EL (cell line): ENCODE measurements around the gene TRAF3.
"Not testable (repeated sequence)": the region's sequence is repeated elsewhere in the genome, so short reads cannot be mapped to it uniquely, and the experiment has no call there.

Experiments used
- DNase-seq: peaks from one replicate; pipeline ENCODE4 v3.0.0-alpha.2; 2016

TRAF3 gene

DNA sequence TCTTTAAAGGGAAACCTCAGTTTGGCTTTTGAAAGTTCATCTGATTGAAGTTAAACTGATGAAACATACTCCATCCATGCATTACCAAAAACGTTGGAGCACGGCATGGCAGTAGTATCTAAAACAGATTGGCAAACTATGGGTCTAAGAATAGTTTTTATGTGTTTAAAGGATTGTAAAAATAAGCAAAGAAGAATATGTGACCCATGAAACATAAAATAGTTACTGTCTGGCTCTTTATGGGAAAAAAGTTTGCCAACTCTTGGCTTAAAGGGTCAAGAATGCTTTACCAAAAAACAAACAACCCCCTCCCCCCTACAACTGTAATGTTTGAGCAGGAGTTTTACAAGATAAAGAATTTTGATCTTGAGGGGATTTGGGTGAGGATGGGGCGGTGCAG lies 32.6 kb downstream of the TRAF3 start:
- no peak for DNase-seq

DNA sequence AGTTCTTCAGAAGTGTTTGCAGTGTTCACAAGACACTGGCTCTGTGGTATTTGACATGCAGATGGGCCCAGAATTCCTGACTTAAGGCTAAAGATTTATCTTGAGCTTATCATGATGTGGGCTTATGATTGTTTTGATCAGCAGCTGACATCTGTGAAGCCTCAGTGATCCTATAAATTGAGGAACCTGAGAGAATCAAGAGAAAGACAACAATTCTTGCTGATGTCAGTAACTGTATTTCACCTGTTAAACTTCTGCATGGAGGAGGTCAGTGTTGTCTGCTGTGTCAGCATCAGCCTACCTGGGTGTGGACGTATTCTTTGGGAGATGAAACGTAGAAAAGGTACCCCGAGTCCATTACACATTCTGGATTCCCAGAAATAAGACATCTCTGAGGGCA lies 33.3 kb downstream of the TRAF3 start:
- no peak for DNase-seq

DNA sequence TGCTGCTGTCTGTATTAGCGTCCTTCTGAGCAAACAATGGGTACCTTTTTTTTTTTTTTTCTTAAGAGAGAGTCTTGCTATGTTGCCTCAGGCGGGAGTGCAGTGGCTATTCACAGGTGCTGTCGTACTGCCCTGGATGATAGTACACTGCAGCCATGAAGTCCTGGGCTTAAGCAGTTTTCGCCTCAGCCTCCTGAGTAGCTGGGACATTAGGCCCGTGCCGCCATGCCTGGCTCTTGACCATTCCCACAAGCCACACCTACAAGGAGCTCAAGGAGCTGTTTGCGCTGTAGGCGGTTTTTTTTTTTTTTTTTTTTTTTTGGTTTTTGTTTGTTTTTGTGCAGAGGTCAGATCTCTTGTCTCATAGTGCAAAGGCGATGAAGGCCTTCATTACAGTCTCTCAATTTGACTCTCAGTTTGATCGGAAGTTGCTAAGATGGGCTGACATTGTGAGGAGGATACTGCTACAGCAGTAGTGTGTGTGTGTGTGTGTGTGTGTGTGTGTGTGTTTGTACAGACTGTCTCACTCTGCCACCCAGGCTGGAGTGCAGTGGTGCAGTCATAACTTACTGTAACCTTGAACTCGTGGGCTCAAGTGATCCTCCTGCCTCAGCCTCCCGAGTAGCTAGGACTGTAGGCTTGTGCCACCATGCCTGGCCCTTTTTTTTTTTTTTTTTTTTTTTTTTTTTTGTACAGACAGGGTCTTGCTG lies 34.2 kb downstream of the TRAF3 start:
- no peak for DNase-seq

DNA sequence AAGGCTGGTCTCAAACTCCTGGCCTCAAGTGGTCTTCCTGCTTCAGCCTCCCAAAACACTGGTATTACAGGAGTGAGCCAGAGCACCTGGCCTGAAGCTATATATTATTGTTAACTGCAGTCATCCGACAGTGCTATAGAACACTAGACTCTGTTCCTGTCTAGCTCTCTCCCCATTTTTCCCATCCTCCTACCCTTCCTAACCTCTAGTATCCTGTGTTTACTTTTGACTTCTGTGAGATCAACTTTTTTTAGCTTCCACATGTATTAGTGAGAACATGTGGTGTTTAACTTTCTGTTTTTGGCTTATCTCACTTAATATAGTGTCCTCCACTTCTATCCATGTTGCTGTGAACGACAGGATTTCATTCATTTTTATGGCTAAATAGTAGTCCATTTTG lies 34.7 kb downstream of the TRAF3 start:
- DNase-seq = no peak

DNA sequence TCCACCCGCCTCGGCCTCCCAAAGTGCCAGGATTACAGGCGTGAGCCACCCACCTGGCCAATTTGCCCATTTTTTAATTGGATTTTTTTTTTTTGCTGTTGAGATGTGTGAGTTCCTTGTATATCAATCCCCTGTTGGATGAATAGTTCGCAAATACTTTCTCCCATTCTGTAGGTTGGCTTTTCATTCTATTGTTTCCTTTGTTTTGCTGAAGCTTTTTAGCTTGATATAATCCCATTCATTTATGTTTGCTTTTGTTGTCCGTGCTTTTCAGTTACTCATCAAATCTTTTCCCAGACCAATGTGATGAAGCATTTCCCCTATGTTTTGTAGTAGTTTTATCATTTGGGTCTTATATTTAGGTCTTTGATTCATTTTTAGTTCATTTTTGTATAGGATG lies 36.4 kb downstream of the TRAF3 start:
- no peak for DNase-seq

DNA sequence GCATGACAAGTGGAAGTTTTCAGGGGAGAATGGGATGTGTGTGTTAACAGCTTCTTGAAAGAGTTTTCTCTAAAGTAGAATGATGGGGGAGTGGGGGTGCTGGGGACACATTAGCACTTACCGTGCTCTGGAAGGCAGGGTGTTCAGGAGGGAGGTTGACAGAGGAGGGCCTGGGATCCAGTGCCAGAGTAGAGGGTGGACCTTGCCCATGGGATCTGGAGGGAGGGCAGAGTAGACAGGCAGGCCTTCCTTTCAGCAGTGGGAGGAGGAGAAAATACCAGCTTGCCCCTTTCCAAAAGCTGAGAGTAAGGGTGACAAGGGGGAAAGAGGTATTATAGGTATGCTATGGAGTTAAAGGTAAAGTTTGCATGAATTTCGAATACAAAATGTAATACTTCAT lies 40.1 kb downstream of the TRAF3 start:
- no peak for DNase-seq

DNA sequence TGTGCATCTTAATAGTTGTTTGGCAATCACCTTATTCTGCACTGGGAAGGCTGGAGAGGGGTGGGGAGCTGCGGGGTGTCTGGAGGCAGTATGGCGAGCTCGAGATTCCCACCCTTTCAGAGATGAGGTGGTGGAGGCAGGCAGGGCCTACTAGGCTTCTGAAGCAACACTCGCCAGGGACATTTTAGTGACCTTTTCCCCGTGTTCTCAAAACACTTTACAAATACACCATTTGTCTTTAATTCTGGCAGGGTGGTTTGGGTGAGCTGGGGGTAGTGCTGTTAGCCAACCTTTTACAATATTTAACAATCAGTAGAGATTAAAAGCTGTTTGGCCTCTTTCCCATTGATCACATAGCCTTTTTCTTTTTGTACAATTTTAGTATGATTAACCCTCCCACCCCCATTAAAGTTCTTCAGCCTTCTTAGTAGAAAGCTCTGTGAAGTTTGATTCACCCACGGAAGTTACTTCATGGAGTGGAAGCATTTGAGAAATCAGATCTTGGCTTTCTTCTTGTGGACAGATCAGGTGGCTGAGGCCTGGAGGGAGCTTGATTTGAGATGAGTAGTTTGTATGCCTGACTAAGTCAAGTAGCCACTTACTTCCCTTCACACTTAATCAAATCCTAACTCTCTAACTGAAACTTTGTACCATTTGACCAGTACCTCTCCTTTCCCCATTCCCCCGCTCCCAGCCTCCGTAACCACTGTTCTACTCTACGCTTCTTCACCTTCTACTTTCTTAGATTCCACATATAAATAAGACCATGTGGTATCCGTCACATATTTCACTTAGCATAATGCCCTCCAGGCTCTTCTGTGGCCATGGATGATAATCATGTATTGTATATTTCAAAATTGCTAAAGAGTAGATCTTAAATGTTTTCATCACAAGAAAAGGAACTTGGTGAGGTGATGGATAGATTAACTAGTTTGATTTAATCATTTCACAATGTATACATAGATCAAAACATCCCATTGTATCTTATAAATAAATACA lies 41.0 kb downstream of the TRAF3 start:
- DNase-seq = no peak

DNA sequence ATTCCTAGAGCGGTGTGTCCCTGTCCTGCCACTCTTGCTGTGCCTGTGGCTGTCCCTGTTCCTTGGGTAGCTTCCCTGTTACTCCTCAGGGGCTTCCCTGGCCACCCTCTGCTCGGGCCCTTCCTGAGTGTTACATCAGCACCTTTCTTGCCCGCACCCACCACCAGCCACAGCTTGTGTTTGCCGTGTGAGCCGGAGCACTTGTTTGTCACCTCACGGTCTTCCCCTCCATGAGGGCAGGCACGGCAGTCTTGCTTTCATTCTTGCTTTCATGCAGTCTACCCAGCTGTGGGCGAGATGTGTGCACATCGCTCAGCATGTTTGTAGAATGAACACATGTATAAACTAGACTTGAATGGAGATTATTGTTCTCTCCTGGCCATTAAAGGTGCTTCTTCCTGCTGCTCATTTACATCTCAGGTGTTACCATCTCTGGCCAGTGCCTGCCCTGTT lies 42.0 kb downstream of the TRAF3 start:
- no peak for DNase-seq

DNA sequence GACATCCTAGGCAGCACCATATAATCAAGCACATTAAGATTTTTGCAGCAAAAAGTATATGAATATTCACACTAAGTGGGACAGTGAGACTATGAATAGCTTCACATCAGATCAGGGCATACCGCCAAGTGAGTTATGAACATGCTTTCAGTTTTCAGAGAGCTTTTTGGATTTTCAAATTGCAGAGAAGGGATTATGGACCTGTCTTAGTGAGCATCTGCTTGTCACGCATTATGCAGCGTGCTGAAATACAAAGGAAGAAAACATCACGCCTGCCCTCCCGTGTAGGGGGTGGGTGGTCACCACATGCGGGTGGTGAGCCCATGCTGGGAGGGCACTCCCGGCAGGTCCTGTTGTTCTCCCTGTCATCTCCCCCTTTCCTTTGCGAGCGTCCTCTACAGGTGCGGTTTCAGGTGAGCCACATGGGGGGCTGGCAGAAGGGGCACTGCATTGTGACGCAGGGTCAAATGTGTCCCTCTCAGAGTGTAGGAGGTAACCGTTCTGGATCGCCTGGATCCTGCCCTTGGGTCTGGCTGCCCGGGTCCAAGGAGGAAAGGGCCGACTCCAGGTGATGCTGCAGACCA lies 42.6 kb downstream of the TRAF3 start:
- no peak for DNase-seq

DNA sequence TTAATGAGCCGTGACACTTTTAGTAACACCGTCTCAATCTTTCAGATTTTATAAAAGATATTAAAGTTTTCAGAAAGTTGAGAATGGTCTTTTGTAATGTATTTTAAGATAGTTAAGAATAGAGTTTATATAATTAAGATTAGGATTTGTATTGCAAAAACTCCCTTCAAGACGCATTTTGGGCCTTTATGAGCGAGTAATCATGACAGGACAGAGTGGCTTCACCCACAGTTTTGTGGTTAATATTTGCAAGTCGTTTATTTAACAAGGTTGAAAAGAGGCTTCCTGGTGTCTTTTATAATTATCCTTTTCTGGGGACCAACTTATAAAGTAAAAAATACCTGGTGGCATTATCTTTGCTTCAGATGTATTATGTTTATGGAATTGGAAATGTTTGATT lies 44.0 kb downstream of the TRAF3 start:
- no peak for DNase-seq

DNA sequence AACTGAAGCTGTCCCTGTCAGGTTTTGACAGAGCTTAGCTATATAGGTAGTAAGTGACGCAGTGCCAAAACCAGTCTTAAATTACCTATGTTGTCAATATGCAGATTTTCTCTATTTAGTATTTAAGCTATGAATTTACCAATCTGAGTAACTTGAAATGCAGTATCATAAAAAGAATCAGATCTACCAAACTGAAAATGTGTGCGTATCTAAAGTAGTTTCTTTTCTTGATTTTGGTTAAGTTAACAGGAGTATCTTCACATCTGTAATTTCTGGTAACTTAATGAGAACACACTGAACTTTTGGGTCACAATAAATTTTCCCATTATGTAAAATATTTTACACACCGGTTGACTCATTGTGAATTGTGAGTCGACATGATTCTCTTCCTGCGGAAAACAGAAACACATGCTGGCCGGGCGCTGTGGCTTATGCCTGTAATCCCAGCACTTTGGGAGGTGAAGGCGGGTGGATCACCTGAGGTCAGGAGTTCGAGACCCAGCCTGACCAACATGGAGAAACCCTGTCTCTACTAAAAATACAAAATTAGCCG lies 45.1 kb downstream of the TRAF3 start:
- no peak for DNase-seq

DNA sequence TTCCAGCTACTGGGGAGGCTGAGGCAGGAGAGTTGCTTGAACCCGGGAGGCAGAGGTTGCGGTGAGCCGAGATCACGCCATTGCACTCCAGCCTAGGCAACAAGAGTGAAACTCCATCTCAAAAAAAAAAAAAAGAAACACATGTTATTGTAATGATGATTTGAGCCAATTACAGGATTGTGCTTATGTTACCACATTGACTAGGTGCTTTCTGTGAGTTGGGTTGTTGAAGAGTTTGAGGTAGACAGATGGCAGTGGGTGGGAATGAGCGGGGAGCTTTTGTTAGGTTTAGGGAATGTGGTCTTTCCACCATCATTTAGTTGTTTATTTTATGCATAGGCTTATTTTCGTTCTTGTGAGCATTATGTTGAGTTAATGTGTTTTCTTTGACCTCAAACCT lies 45.6 kb downstream of the TRAF3 start:
- DNase-seq = not testable (repeated sequence)

DNA sequence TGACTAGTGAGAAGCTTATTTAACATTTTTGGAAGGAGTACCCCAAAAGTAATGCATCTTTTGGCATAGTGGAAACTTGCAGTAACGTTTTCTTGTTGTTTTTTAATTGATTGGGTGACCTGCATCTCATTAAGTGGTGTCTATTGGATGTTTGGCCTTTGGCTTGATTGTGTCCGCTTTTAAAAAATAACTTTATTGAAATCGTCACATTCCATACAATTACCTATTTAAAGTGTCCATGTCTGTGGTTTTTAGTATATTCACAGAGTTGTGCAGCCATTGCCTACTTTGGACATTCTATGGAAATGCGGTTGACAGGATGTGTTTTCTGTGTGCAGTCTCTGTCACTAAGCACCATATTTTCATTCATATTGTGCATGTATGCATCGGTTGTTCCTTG lies 46.3 kb downstream of the TRAF3 start:
- no peak for DNase-seq

DNA sequence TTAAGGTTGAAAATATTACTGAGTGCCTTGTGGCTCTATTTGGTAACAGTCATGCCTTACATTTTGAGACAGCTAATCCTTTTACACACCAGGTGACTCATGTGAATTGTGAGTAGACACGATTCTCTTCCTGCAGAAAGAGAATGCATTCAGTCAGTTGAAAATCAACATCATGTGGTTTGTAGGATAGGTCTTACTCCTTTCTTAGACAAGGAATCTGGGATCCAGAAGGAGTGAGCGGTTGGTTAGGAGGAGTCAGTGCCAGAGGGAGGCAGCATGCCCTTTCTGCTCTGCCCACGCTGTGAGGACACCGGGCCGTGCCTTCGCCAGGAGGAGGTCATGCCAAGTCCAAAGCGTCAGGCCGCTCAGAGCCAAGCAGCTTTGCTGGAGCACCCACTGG lies 47.6 kb downstream of the TRAF3 start:
- DNase-seq = peak; percentile 45

DNA sequence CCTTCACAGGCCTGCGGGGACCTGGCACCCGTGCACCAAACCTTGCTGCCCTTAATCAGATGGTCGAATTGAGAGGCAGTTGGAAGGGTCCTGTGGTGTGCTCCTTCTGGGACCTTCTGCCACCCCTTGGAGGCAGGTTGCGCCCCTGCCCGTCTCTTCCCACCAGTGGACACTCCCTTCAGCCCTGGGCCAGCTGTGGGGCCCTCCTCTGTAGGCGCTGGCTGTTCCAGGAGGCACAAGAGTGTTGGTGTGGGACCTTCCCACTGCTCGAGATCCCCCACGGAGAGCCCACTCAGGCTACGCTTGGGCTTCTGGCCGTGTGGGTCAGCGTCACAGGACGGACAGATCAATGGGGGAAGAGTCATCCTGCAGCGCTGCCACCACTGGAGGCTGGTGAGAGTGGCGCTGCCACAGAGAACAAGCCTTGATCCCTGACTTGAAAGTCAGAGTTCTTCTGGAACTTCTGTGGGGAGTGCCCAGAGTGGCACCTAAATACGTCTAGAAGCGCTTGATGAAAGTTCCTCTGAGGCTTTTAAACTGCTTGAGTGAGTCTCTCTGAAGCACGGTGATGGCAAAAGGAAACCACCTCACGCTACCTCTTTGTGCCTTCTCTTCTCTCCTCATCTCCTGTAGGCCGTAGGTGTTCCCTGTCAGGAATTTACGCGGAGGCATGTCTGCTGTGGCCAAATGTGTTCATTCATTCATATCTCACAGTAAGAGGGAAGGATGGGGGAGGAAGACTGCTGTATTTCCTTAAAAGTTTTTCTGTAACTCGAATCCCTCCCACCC lies 48.3 kb downstream of the TRAF3 start:
- DNase-seq = no peak

DNA sequence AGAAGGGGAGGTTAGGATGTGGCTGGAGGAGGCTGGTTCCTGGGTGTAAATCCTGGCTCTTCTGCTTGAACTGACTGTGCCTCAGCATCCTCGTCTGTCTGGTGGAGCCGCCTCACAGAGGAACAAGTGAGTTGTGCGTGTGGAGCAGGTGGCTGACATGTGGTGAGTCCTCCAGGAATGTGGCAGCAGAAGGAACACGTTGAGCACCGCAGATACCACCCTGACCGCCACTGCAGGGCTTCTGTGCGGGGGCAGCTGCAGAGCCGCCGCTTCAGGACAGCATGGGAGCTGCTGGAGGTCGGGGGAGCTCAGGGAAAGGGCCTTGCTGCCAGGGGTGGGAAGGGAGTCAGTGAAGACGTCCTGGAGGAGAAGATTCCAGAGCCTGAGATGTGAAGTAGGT lies 48.9 kb downstream of the TRAF3 start:
- no peak for DNase-seq

DNA sequence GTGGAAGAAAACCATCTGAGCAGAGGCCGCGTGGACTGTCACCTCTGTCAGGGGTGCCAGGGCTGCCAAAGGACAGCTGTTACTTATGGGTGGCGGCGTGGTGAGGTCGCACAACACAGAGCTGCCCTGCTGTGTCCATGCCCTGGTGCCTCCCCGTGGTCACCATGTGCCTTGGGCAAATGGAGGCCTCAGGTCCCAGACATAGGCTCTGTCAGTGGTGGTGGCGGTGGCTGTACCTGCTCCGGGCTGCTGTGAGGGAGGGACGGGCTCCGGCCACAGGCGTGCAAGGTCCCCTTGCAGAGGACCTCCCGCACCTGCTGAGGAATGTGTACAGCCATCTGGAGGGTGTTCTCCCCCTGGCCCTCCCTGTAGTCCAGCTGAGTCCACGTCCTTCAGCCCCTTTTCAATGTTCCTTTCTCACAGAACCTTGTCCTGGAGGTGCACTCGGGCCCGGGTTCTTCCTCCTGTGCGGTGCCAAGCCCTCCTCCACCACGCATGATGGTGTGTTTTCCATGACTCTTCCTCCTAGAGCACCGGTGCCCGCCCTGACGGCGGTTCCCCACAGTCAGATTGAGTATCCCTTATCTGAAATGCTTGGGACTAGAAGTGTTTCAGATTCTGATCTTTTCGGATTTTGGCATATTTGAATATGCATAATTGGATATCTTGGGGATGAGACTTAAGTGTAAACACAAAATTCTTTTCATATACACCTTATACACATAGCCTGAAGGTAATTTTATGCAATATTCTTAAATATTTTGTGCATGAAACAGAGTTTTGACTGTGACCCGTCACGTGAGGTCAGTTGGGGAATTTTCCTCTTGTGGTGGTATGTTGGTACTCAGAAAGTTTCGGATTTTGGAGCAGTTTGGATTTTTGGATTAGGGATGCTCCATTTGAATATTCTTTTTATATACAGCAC lies 49.8 kb downstream of the TRAF3 start:
- no peak for DNase-seq

DNA sequence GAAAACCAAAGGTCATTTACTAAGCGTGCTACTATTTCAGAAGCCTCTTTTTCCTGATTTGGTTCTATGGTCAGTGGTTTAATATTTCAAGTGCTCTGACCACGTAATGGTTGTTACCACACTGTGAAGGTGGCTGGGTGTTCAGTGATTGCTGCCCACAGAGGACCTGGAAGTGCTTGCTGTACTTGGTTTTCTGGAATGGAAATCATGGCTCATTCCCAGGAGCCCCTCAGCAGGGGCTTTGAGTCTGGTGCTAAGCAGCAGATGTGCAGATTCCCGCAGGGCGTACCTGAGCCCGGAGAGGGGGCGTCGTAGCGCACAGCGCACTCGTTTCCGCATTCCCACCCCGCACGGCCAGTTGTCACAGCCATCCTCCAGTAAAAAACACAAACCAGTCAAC lies 50.5 kb downstream of the TRAF3 start:
- no peak for DNase-seq

DNA sequence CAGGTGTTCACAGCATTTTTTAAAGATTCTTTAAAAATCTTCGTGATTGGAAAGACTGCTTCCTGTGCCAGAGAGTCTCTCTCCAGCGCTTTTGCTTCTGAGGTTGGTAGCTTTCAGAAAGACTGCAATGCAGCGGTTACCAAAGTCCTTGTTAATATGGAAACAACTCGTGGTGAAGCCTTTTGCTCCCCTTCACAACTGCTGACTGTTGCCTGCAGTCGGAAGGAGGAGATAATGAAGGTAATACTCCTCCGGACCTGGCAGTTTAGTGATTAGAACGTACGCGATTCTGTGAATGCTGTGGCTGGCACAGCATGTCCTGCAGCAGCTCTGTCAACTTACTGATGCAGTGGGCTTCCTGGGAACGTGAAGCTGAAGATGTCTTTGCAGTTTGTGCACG lies 50.9 kb downstream of the TRAF3 start:
- no peak for DNase-seq

DNA sequence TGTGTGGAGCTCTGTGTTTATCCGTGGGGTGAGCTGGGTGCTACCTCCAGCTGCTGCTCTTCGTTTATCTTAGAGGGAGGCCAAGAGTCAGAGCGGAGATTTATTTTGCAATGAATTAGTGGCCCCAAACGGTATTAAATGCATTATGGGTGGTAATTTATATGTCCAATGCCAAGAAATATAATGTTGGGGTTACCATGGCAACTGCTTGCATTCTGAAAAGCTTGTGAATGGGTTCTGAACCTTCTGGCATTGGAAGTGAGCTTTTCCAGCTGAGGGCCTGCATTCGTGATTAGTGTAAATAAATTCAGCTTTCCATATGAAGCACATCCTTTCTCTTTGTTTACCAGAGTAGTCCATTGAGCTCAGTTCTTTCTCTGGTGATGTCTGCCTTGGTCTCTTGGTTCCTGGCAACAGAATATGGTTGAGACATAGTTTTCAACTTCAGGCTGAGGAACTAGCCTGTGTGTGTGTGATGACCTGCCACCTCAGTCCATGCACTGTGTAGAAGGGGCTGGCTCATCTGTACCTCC lies 51.8 kb downstream of the TRAF3 start:
- no peak for DNase-seq

DNA sequence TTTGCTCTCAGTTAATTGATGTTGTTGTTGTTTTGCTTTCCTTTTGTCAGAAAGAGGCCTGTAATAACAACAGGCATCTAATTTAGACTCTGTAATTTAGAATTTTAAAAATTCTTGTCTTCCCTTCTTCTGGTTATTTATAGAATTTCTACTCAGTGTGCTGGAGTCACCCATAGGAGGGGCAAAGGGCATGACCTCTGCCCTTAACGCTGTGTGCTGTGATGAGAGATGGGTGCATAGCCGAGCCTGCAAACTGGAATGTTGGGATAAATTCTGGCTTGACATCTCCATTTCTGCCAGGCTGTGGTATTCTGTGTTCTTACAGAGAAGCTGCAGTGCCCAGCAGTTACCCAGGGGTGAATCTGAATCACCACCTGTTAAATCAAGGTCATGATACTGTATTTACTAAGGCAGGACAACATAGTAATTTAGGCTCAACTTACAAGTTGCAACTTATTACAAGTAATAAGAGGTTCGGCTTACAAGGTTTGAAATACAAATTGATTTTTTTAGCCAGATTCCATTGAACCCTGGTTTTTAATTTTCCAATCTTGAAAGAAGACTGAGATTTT lies 53.3 kb downstream of the TRAF3 start:
- DNase-seq = no peak
